H1 (cell line): Measurements from ENCODE around the gene C14orf132. TPM values are rescaled to one million over a fixed set of nuclear protein-coding genes. Genes with fewer than 3 reads are reported as not detected.

Source experiments
- CTCF ChIA-PET: fragments of 300-600 bp; sonication (Branson Sonifier 250); formaldehyde crosslinking; loops from one replicate; lab custom pipeline; 2021; ENCODE audit not compliant: partially characterized antibody; lab: Charles Lee
- POLR2A ChIA-PET: fragments of 300-600 bp; sonication (Branson Sonifier 250); formaldehyde crosslinking; loops from one replicate; lab custom pipeline; 2021; ENCODE audit warnings: inconsistent platforms; ENCODE audit not compliant: partially characterized antibody; lab: Charles Lee
- DNase-seq, 2 experiments: peaks; one replicate each; pipeline versions ENCODE4 v3.0.0 to v3.0.0-alpha.2; 2010 to 2022; ENCODE audit warnings: low spot score in 2 of 2, low read depth in 1 of 2, mixed read lengths in 1 of 2
- FAIRE-seq: peaks from 2 replicates; lab custom pipeline; 2011; peaks lifted over from hg19 to GRCh38; lab: Jason Lieb, UNC
- H2AFZ ChIP-seq: 2 replicates; pipeline ENCODE4 v1.8.1; 2012; ENCODE audit warnings: low read length, inconsistent platforms
- H2AK5ac ChIP-seq: 2 replicates; pipeline ENCODE4 v1.6.1; 2013; ENCODE audit warnings: low read depth, low read length
- H2BK120ac ChIP-seq: replicated peaks from 2 replicates; pipeline ENCODE3; 2013; ENCODE audit warnings: low read depth, low read length, inconsistent platforms
- H2BK12ac ChIP-seq: 2 replicates; pipeline ENCODE4 v1.6.1; 2013; ENCODE audit warnings: low read depth, low read length
- H2BK15ac ChIP-seq: 2 replicates; pipeline ENCODE4 v1.6.1; 2013; ENCODE audit warnings: low read length
- H2BK20ac ChIP-seq: 2 replicates; pipeline ENCODE4 v1.6.1; 2013; ENCODE audit warnings: low read length
- H2BK5ac ChIP-seq: 2 replicates; pipeline ENCODE4 v1.6.1; 2013; ENCODE audit warnings: low read depth, low read length
- H3K14ac ChIP-seq: 2 replicates; pipeline ENCODE4 v1.6.1; 2013; ENCODE audit warnings: inconsistent platforms; ENCODE audit not compliant: insufficient read length
- H3K18ac ChIP-seq: 2 replicates; pipeline ENCODE4 v1.6.1; 2013; ENCODE audit warnings: low read length; ENCODE audit errors: extremely low read depth
- H3K23ac ChIP-seq: 2 replicates; pipeline ENCODE4 v1.6.1; 2013; ENCODE audit warnings: inconsistent platforms; ENCODE audit not compliant: insufficient read length
- H3K23me2 ChIP-seq: 2 replicates; pipeline ENCODE4 v1.6.1; 2013; ENCODE audit warnings: low read depth, low read length
- H3K27ac ChIP-seq: 2 replicates; pipeline ENCODE4 v1.6.1; 2011; ENCODE audit warnings: low read depth, low read length, inconsistent platforms
- H3K27me3 ChIP-seq, 4 experiments: replicated peaks in 1 of 4; 1 replicate in 1 of 4; 2 replicates in 3 of 4; pipeline versions ENCODE4 v1.6.1 to v1.8.1; 2011 to 2013; ENCODE audit warnings: low read length in 3 of 4, mild to moderate bottlenecking in 3 of 4, inconsistent platforms in 2 of 4, mixed read lengths in 2 of 4, moderate library complexity in 1 of 4; ENCODE audit not compliant: control insufficient read depth in 3 of 4, insufficient read depth in 3 of 4; ENCODE audit errors: extremely low read depth in 1 of 4
- H3K36me3 ChIP-seq, 4 experiments: 2 replicates each; pipeline versions ENCODE4 v1.6.1 to v1.8.1; 2011 to 2013; ENCODE audit warnings: mild to moderate bottlenecking in 4 of 4, low read length in 3 of 4, moderate library complexity in 2 of 4, control low read depth in 1 of 4, inconsistent platforms in 1 of 4; ENCODE audit not compliant: insufficient read depth in 4 of 4, control insufficient read depth in 2 of 4
- H3K4ac ChIP-seq: replicated peaks from 2 replicates; pipeline ENCODE3; 2013; ENCODE audit warnings: low read length, low read depth, mixed read lengths, inconsistent platforms; ENCODE audit not compliant: insufficient read length
- H3K4me1 ChIP-seq, 4 experiments: replicated peaks in 1 of 4; 1 replicate in 1 of 4; 2 replicates in 3 of 4; pipeline versions ENCODE4 v1.6.1 to v1.8.1; 2011 to 2013; ENCODE audit warnings: low read length in 3 of 4, inconsistent platforms in 2 of 4, mixed read lengths in 1 of 4; ENCODE audit not compliant: insufficient read depth in 4 of 4, control insufficient read depth in 3 of 4
- H3K4me2 ChIP-seq, 2 experiments: 2 replicates each; pipeline versions ENCODE4 v1.6.1 to v1.8.1; 2011 to 2013; ENCODE audit warnings: low read depth in 2 of 2, low read length in 2 of 2, control low read depth in 1 of 2, inconsistent platforms in 1 of 2, mild to moderate bottlenecking in 1 of 2; ENCODE audit not compliant: insufficient read depth in 1 of 2
- H3K4me3 ChIP-seq, 4 experiments: fragments of 200-600, 300-600 bp in 1 of 4; sonication (generic), shearing (Covaris generic), sonication (Bioruptor Twin) in 1 of 4; 2 replicates each; pipeline versions ENCODE4 v1.5.1 to v1.8.1; 2011 to 2016; ENCODE audit warnings: low read length in 4 of 4, low read depth in 3 of 4, control low read depth in 2 of 4, inconsistent platforms in 2 of 4, mild to moderate bottlenecking in 2 of 4, mixed read lengths in 1 of 4, moderate library complexity in 1 of 4; ENCODE audit not compliant: insufficient read depth in 2 of 4; ENCODE audit errors: extremely low read depth in 1 of 4
- H3K56ac ChIP-seq: replicated peaks from 2 replicates; pipeline ENCODE3; 2013; ENCODE audit warnings: low read depth, mild to moderate bottlenecking, mixed read lengths, low read length, inconsistent platforms; ENCODE audit not compliant: insufficient read length
- H3K79me1 ChIP-seq: 2 replicates; pipeline ENCODE4 v1.6.1; 2013; ENCODE audit warnings: low read depth, low read length, control low read depth
- H3K79me2 ChIP-seq, 2 experiments: 2 replicates each; pipeline versions ENCODE4 v1.6.1 to v1.8.1; 2012 to 2013; ENCODE audit warnings: low read length in 2 of 2, mild to moderate bottlenecking in 2 of 2, inconsistent platforms in 1 of 2; ENCODE audit not compliant: insufficient read depth in 2 of 2, control insufficient read depth in 1 of 2
- H3K9ac ChIP-seq, 4 experiments: replicated peaks in 1 of 4; 1 replicate in 1 of 4; 2 replicates in 3 of 4; pipeline versions ENCODE4 v1.6.1 to v1.8.1; 2011 to 2013; ENCODE audit warnings: low read depth in 3 of 4, low read length in 3 of 4, control low read depth in 2 of 4, mild to moderate bottlenecking in 2 of 4, moderate library complexity in 2 of 4, inconsistent platforms in 1 of 4; ENCODE audit errors: extremely low read depth in 1 of 4
- H3K9me3 ChIP-seq, 2 experiments: 2 replicates each; pipeline versions ENCODE4 v1.6.1 to v1.8.1; 2012 to 2013; ENCODE audit warnings: mild to moderate bottlenecking in 2 of 2, moderate library complexity in 2 of 2, control low read depth in 1 of 2, inconsistent platforms in 1 of 2, low read depth in 1 of 2, low read length in 1 of 2, mixed read lengths in 1 of 2; ENCODE audit not compliant: insufficient read depth in 2 of 2
- H4K20me1 ChIP-seq, 2 experiments: replicated peaks in 1 of 2; 2 replicates each; pipeline versions ENCODE3 to v1.8.1; 2011 to 2013; ENCODE audit warnings: inconsistent platforms in 2 of 2, low read length in 2 of 2, mild to moderate bottlenecking in 1 of 2; ENCODE audit not compliant: insufficient read depth in 2 of 2, control insufficient read depth in 1 of 2
- H4K5ac ChIP-seq: 2 replicates; pipeline ENCODE4 v1.6.1; 2013; ENCODE audit warnings: low read length, low read depth, mixed read lengths, inconsistent platforms; ENCODE audit not compliant: insufficient read length
- H4K8ac ChIP-seq: 2 replicates; pipeline ENCODE4 v1.8.0; 2013; ENCODE audit warnings: mild to moderate bottlenecking, moderate library complexity, low read length, inconsistent platforms; ENCODE audit not compliant: insufficient read depth; ENCODE audit errors: extremely low read depth
- H4K91ac ChIP-seq: replicated peaks from 2 replicates; pipeline ENCODE3; 2013; ENCODE audit warnings: low read length, mixed read lengths, inconsistent platforms; ENCODE audit not compliant: insufficient read length
- BCL11A ChIP-seq, 2 experiments: IDR thresholded peaks; one replicate each; pipeline ENCODE4 v1.6.1; 2011; ENCODE audit warnings: low read depth in 2 of 2, low read length in 2 of 2, mild to moderate bottlenecking in 2 of 2
- CTCF ChIP-seq, 3 experiments: IDR thresholded peaks; 1 replicate in 2 of 3; 2 replicates in 1 of 3; pipeline versions ENCODE4 v1.5.1 to v1.6.1; 2011; ENCODE audit warnings: low read length in 3 of 3, mild to moderate bottlenecking in 3 of 3, inconsistent platforms in 2 of 3, low read depth in 1 of 3, moderate library complexity in 1 of 3; ENCODE audit not compliant: insufficient read depth in 1 of 3; ENCODE audit errors: control extremely low read depth in 1 of 3
- EGR1 ChIP-seq: IDR thresholded peaks from 2 replicates; pipeline ENCODE4 v1.6.1; 2011; ENCODE audit warnings: low read depth, low read length, borderline replicate concordance
- TAF7 ChIP-seq: optimal IDR thresholded peaks from 2 replicates; pipeline ENCODE3; 2011; ENCODE audit warnings: low read depth, mild to moderate bottlenecking, inconsistent platforms, low read length, moderate library complexity, borderline replicate concordance
- WGBS, 2 experiments: shearing (Covaris generic) in 1 of 2; methylation state at CpG; one replicate each; pipeline versions ENCODE4 v1.1.6 to v1.1.7; 2013 to 2015; ENCODE audit warnings: low lambda C conversion rate in 2 of 2, mixed read lengths in 2 of 2, inconsistent platforms in 1 of 2, low coverage in 1 of 2, missing lambda C conversion rate in 1 of 2; ENCODE audit not compliant: insufficient replicate concordance in 2 of 2, insufficient coverage in 1 of 2, insufficient read length in 1 of 2; ENCODE audit errors: extremely low coverage in 1 of 2, missing lambda C conversion rate in 1 of 2; 5-methylcytosine and 5-hydroxymethylcytosine counted together
- polyA plus RNA-seq, 7 experiments: library from polyadenylated mRNA; depleted of rRNA in 3 of 7; stranded (reverse) in 5 of 7; unstranded in 2 of 7; fragments of >200 nt in 5 of 7; fragments of 200-250 nt in 2 of 7; gene quantifications; 1 replicate in 5 of 7; 2 replicates in 1 of 7; 4 replicates in 1 of 7; pipeline versions ENCODE4 v1.2.1 to v1.2.3, GENCODE V29; 2011 to 2013; ENCODE audit warnings: missing spikeins in 2 of 7, mixed read lengths in 2 of 7
- total RNA-seq: library from RNA; stranded (reverse); fragmentation: NEBNext Ultra II Directional; extraction: Animal tissue kit (Norgen Biotek cat#: 25700); gene quantifications from 2 replicates; pipeline ENCODE4 v1.2.1, GENCODE V29; 2021

C14orf132 gene
- total and polyA plus RNA-seq, 2 of the 8 experiments (the other 6 are each of a cell fraction or from before 2014, with no cell fraction given) = 11.7 to 32.5 TPM

- no peak overlapping the region for H4K5ac ChIP-seq
- no peak overlapping the region for H2BK15ac ChIP-seq
- CTCF ChIA-PET = interaction anchor here (0.9 to 13.0 kb wide), 6 partner anchors 16 to 172 kb away, joined by 3 to 268 read pairs (median 5); partner anchors contain the start of gene BDKRB1
- H3K36me3 ChIP-seq = no peaks in the 10 kb centered on the region
- TF ChIP-seq TAF7 = no peak
- TF ChIP-seq CTCF (IDR thresholded peaks at IDR 0.05; ENCODE audit: control extremely low read depth in 1 of 3, insufficient read depth in 1 of 3, low read depth in 1 of 3, low read length in 3 of 3) = no peak
- TF ChIP-seq EGR1 = no peak
- no peak for TF ChIP-seq BCL11A (IDR thresholded peaks at IDR 0.05; ENCODE audit: low read depth in 2 of 2, low read length in 2 of 2)
- no peak overlapping the region for H2BK5ac ChIP-seq
- H3K4ac ChIP-seq = no peak overlapping the region
- no peaks in the 10 kb centered on the region for H3K79me1 ChIP-seq
- no peak overlapping the region for H3K56ac ChIP-seq
- H3K23ac ChIP-seq = no peak overlapping the region
- no peaks in the 10 kb centered on the region; the same call in 1 of the 2 replicates for H3K23me2 ChIP-seq
- H3K4me3 ChIP-seq = no peak overlapping the region
- WGBS, 2 experiments = 93% methylated on average over 6 of the region's 6 CpGs; no CpG with 5 or more reads in 1 of the 2 experiments
- no peak overlapping the region for H3K14ac ChIP-seq
- no peak overlapping the region for H2AK5ac ChIP-seq
- H4K91ac ChIP-seq = no peak overlapping the region
- no peaks in the 10 kb centered on the region for H3K79me2 ChIP-seq
- FAIRE-seq (no peak), DNase-seq (no peak)
- no peak overlapping the region for H2BK120ac ChIP-seq
- no peak overlapping the region for H2BK12ac ChIP-seq
- no peak overlapping the region for H3K27ac ChIP-seq
- no peak overlapping the region for H3K18ac ChIP-seq
- POLR2A ChIA-PET = no interaction called here
- H3K9ac ChIP-seq = no peak overlapping the region
- H4K20me1 ChIP-seq = no peaks in the 10 kb centered on the region
- no peak overlapping the region for H2BK20ac ChIP-seq
- no peak overlapping the region for H3K4me2 ChIP-seq
- no peaks in the 10 kb centered on the region for H3K4me1 ChIP-seq
- no peaks in the 10 kb centered on the region for H3K9me3 ChIP-seq
- H4K8ac ChIP-seq = no peak overlapping the region
- H3K27me3 ChIP-seq = no peaks in the 10 kb centered on the region
- no peak overlapping the region for H2AFZ ChIP-seq
Measured at GRCh38 chr14:96103560-96104460, 64.6 kb downstream of the C14orf132 start.
